GM12801 (cell line): ENCODE data around the gene RCOR1.

Experiments used
- TF ChIP-seq, protein P1 (sequence below): IDR thresholded peaks from one replicate; pipeline ENCODE4 v1.5.1; 2011; ENCODE audit warnings: control low read depth; ENCODE audit not compliant: insufficient read length; ENCODE audit errors: extremely low read depth

The RCOR1 gene

DNA sequence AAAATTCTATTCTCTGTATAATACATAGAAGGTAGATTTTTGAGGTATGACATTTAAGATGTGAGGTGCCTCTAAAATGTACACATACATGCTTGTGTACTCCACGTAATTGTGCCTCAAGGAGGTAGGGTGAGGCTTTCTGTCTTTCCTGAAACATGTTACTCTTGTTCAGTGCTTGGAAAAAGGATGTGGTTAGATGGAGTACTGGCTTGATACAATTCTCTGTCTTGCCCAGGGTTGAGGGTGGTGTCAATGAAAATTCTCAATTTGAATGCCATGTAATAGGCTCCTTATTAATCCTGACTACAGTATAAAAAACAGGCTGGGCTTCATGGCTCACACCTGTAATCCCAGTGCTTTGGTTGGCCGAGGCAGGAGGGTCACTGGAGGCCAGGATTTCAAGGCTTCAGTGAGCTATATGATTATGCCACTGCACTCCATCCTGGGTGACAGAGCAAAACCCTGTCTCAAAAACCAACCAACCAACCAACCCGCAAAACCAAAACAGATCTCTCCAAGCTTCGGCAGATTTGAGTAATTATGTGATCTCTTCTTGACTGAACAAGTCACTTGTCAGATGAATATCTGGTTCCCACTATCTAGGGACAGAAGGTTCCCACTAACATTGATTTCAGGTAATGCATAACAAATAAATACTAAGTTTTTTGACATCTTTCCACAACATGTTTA lies 41.6 kb downstream of the RCOR1 start:
- TF ChIP-seq, protein P1, sequence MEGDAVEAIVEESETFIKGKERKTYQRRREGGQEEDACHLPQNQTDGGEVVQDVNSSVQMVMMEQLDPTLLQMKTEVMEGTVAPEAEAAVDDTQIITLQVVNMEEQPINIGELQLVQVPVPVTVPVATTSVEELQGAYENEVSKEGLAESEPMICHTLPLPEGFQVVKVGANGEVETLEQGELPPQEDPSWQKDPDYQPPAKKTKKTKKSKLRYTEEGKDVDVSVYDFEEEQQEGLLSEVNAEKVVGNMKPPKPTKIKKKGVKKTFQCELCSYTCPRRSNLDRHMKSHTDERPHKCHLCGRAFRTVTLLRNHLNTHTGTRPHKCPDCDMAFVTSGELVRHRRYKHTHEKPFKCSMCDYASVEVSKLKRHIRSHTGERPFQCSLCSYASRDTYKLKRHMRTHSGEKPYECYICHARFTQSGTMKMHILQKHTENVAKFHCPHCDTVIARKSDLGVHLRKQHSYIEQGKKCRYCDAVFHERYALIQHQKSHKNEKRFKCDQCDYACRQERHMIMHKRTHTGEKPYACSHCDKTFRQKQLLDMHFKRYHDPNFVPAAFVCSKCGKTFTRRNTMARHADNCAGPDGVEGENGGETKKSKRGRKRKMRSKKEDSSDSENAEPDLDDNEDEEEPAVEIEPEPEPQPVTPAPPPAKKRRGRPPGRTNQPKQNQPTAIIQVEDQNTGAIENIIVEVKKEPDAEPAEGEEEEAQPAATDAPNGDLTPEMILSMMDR, result no peak

DNA sequence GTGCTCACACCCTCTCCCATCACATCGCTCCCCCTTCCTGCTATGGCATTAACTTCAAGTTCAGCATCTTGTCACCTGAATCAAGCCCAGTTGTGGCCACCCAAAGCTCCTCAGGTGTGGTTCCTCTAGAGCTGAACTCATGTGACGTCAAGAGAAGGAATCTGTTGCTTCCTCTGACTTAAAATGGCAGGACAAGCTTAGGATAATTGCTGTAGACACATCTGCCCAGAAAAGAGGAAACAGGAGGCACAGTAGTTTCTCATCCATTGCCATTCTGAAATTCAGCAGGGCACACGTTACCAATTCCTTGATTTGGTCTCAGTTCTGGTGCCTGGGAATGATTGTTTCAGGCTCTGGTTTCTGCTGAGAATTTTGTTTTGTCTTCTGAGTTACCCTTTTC lies 52.1 kb downstream of the RCOR1 start:
- TF ChIP-seq, protein P1, result no peak

DNA sequence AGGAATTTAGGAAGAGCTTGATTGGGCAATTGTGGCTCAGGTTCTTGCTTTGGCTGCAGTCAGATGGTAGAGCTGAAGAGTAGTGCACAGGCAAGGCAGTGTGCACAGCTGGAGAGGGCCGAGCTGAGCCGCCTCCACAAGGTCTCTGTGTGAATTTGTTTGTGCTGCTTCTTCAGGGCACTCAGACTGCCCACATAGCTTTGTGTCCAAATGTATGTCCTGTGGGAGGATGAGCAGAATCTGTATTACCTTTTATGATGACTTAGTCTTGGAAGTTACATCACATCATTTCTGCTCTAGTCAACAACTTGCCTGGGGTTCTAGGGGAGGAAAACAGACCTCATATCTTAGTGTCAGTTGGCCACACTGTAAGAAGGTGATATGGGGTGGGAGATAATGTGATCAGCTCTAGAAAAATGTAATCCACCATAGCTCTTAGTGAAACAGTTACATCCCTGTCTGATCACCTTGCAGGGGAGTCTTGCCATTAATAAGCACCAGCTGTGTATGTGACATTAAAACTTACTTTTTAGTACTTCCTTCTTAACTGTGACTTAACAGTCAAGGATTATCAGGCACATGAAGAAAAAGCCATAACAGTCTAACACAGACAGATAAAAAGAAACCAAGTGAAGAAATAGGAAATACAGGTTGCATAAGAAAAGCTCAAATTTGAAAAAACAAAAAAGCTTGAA lies 53.4 kb downstream of the RCOR1 start:
- TF ChIP-seq, protein P1, result no peak

DNA sequence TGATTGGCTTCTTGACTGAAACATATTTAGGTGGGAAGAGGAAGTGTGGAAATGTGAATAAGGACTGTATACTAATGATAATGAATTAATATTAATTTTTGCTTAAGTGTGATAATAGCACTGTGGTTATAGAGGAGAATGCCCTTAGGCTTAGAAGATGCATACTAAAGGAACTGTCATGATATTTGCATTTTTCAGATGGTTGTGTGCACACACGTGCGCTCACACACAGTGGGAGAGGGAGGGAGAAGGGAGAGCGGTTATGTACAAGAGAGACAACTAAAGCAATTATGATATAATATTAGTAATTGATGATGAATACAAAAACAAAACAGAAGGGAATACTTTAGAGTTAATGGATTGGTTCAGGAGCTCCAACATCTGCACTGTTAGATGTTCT lies 54.2 kb downstream of the RCOR1 start:
- TF ChIP-seq, protein P1, result no peak

DNA sequence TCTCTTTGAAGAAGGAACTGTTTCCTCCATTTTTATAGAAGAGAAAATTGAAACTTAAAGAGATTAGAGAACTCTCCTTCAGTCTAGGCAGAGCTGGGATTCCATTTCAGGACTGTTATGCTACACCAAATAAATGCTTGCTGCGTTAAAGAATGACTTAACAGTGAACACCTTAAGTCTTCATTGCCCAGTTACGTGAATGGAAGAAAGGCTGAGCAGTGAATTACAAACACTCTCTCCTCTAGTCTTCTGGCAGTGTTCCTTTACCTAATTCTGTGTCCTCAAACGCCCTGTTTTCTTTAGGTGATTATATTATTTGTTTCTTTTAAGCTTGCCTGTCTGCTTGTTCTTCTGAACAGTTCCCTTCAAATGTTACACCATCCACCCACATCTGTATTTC lies 59.7 kb downstream of the RCOR1 start:
- TF ChIP-seq, protein P1, result no peak

DNA sequence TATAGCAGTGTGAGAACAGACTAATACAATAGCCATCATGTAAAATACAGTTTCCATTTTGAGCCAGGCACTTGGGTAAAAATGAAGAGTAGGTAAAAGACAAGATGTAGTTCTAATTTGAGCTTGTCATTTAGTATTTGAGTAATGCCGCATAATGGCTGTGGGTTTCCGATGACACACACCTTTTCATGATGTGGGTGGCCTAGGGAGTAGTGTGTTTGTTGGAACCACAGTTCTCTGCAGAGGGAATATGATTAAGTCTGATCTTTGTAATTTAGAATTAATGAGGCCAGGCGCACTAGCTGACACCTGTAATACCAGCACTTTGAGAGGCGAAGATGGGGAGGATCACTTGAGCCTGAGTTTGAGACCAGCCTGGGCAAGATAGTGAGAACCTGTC lies 61.8 kb downstream of the RCOR1 start:
- TF ChIP-seq, protein P1, result no peak

DNA sequence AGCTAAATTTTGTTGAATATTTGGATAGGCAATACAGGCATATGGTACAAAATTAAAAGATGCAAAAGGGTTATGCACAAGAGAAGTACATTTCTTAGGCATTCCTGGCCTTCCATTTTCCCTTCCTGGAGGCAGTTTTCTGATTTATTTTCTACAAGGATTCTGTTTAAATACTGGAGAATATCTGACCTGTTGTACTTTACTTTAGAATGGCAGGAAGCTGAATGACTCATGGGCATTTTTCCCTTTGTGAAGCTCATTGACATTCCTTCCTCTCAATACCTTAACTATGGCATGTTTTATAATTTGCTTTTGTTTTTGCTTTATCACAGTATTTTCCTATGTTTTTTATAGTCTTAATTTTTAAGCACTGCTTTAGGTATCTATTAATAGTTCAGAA lies 62.7 kb downstream of the RCOR1 start:
- TF ChIP-seq, protein P1, result no peak
